ENCODE data around the gene ZNF845.
"Not testable (repeated sequence)": the region's sequence is repeated elsewhere in the genome, so short reads cannot be mapped to it uniquely, and the experiment has no call there.

Gene ZNF845

DNA sequence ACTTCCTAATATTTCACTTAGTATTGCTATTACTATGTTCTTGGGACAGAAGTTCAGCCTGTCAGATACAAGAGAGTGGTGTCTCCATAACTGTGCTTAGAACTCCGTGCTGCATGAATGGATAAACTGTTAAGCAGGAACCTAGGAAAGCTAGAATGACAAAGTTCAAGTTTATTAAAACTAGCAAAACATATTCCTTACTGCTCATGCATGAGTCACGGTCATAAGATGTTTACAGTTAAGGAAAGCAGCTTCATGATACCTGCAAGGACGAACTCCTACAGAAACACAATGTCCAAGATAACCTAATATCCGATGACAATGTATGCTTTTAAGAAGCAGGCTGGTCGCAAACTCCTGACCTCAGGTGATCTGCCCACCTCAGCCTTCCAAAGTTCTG, 55.4 kb downstream of the ZNF845 start:
- H3K4me3 ChIP-seq (ENCODE audit: low read length), result no peak overlapping the region
- H3K4me1 ChIP-seq (ENCODE audit: insufficient read depth, low read length), result peaks cover under 1% of the 10 kb centered on the region; the same call in 1 of the 2 replicates

DNA sequence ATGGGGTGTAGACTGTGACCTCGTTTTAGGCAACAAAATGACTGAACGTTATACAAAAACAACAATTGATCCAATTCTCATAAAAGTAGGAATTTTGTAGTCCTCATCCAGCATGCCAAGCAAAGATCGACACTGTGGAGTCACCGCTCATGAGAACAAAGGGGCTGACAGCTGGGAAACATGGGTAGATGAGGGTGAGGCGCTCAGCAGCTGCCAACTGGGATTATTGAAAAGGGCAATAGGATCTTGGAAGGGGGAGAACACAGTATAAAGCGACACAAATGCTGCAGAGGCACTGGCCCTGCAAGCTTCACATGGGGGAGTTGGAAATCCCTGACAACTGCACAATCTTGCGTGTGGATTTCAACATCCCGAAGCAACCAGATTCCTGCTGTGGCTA, 56.0 kb downstream of the ZNF845 start:
- Histone ChIP-seq H3K36me3 (ENCODE audit: insufficient read depth, low read depth, low read length) (peaks cover 21% of the 10 kb centered on the region), H3K27me3 (ENCODE audit: insufficient read depth, low read length) (no peaks in the 10 kb centered on the region), H3K27ac (ENCODE audit: low read length) (no peak overlapping the region), H3K9ac (ENCODE audit: low read depth, low read length) (no peak overlapping the region), H3K4me1 (ENCODE audit: insufficient read depth, low read length) (peaks cover 7% of the 10 kb centered on the region; the same call in 1 of the 2 replicates), H3K4me3 (ENCODE audit: low read length) (no peak overlapping the region; the same call in 1 of the 2 replicates), H3K9me3 (ENCODE audit: insufficient read depth, low read depth, low read length) (peaks cover 11% of the 10 kb centered on the region)

More for the DNA sequence above, 55.4 kb downstream of the ZNF845 start:
- Histone ChIP-seq H3K27ac (ENCODE audit: low read length) (no peak overlapping the region), H3K9me3 (ENCODE audit: insufficient read depth, low read depth, low read length) (peaks cover 17% of the 10 kb centered on the region), H3K36me3 (ENCODE audit: insufficient read depth, low read depth, low read length) (peaks cover 23% of the 10 kb centered on the region), H3K9ac (ENCODE audit: low read depth, low read length) (no peak overlapping the region), H3K27me3 (ENCODE audit: insufficient read depth, low read length) (no peaks in the 10 kb centered on the region)

DNA sequence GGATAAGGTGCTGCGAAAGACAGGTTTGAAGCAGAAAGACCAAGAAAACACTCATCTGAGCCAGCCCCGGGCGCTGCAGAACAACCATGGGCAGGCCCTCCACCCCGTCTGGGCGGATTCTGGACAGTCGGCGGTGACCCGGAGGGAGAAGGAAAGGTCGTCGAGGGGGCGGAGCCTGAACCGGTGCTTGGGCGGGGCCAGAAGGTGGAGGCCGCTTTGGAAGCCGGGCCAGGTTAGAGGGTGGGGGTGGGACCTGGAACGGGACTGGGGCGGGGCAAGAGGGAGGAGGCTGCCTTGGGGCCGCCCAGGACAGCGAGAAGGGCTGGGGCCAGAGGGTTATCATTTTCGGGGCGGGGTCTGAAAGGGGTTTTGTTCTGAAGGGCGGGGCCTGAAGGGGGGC, 56.4 kb downstream of the ZNF845 start:
- Histone ChIP-seq H3K36me3 (ENCODE audit: insufficient read depth, low read depth, low read length) (peaks cover 17% of the 10 kb centered on the region), H3K9ac (ENCODE audit: low read depth, low read length) (no peak overlapping the region), H3K9me3 (ENCODE audit: insufficient read depth, low read depth, low read length) (peaks cover 6% of the 10 kb centered on the region), H3K27me3 (ENCODE audit: insufficient read depth, low read length) (no peaks in the 10 kb centered on the region), H3K4me3 (ENCODE audit: low read length) (no peak overlapping the region; the same call in 1 of the 2 replicates), H3K4me1 (ENCODE audit: insufficient read depth, low read length) (peaks cover 7% of the 10 kb centered on the region; the same call in 1 of the 2 replicates), H3K27ac (ENCODE audit: low read length) (no peak overlapping the region)

DNA sequence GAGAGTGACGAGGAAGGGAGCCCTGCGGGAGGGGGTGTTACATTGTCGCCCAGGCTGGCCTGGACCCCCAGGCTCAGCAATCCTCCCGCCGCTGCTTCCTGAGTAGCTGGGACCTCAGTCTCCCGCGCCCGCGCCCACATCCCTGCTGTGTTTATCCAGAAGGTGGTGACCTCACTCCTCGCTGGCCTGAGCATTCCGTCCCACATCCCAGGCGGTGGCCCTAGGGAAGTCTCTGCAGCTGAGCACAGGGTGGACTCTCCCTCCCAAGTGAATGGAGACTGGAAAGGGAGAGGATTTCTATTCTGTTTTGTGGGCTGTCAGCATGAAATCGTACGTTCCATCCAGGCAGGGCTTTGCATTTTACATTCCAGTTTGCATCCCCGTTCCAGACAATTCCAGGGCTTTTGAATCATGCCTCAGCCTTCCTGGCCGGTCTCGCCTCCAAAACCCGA, 61.0 kb downstream of the ZNF845 start:
- no peaks in the 10 kb centered on the region for H3K9me3 ChIP-seq (ENCODE audit: insufficient read depth, low read depth, low read length)
- peaks cover 10% of the 10 kb centered on the region for H3K36me3 ChIP-seq (ENCODE audit: insufficient read depth, low read depth, low read length)
- H3K27me3 ChIP-seq (ENCODE audit: insufficient read depth, low read length), result no peaks in the 10 kb centered on the region; the same call in 1 of the 2 replicates
- peak overlapping the region; percentile 98 for H3K4me3 ChIP-seq (ENCODE audit: low read length)
- H3K4me1 ChIP-seq (ENCODE audit: insufficient read depth, low read length), result peaks cover 13% of the 10 kb centered on the region; the same call in 1 of the 2 replicates
- no peak overlapping the region for H3K27ac ChIP-seq (ENCODE audit: low read length)
- peak overlapping the region; percentile 70; the same call in 1 of the 2 replicates for H3K9ac ChIP-seq (ENCODE audit: low read depth, low read length)

DNA sequence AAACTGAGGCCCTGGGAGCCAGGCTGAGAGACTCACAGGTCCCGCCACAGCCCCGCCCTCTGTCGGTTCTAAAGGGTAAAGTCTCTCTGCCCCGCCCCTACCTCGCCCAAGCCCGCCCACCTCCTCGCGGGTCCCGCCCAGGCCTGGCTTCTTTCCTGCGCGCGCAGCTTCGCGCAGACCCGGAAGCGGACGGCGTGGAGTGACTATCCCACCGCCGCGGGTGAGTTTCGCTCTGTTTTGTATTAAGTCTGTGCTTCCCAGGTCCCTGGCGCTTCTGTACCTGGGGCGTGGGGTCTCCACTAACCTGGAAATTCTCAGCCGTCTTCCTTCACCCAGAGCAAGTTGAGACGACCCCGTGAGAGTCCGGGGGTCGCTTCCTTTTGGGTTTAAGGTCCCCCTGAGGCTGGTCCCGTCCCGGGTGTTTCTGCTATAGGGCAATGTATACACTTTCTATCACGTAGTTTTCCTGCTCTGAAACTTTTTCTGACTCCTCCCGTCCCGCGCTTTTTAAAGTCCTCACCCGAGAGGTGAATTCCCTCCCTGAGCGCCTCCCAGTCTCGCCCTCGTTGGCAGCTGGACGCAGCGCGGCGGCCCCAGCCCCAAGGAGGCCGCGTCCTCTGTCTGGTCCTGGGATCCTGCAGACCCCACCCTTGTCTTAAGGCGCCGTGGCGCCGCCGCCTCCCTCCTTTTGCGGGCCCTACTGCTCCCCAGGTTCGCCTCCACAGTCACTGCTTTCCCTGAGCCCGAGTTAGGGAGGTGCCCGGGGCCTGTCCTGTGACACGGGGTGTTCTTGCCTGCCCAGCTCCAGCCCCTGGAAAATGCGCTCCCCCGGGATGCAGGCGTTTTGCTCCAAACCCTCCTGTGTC, 61.7 kb downstream of the ZNF845 start, which contains the start of gene ZNF765:
TSS of gene ZNF765 (plus strand) at position 176 of the 866 bp plus-strand sequence. CDS start 2,867 bp downstream, outside the sequence.
- Histone ChIP-seq H3K4me1 (ENCODE audit: insufficient read depth, low read length) (peaks cover 13% of the 10 kb centered on the region; the same call in 1 of the 2 replicates), H3K27ac (ENCODE audit: low read length) (no peak within 1 kb of the TSS), H3K9me3 (ENCODE audit: insufficient read depth, low read depth, low read length) (no peaks in the 10 kb centered on the region), H3K27me3 (ENCODE audit: insufficient read depth, low read length) (no peaks in the 10 kb centered on the region; the same call in 1 of the 2 replicates), H3K4me3 (ENCODE audit: low read length) (peak within 1 kb of the TSS; percentile 98), H3K9ac (ENCODE audit: low read depth, low read length) (peak within 1 kb of the TSS; percentile 86), H3K36me3 (ENCODE audit: insufficient read depth, low read depth, low read length) (peaks cover 16% of the 10 kb centered on the region)

DNA sequence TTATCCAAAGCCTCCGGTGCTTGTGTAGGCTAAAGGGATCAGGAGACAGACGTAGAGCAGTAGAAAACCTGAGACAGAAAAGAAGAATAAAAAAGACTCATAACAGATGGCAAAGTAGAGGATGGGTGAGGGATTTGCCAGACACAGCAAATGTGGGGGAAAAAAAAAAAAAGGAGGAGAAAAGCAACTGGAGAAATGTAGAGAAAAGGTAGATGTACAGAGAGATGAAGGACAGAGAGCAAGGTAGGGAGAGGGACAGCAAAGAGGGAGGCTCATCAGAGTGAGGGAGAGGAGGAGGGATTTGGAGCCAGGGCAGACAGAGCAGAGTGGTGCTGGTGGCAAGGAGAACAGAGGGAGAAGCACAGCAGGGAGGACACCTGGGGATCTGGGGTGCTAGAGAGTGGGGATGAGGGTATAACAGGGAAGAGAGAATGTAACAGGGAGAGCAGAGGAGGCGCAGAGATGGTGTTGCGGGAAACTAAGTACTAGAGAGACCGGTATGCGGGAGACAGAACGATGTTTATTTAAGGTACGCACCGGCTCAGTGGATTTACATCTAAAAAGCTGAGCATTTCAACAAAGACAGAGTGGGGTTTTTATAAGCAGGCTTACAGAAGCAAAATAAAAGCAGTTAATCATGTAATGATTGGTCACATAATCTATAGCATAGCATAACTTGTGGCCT, 62.4 kb downstream of the ZNF845 start:
- H3K36me3 ChIP-seq (ENCODE audit: insufficient read depth, low read depth, low read length), result peaks cover 19% of the 10 kb centered on the region
- not testable (repeated sequence) for H3K9me3 ChIP-seq (ENCODE audit: insufficient read depth, low read depth, low read length); H3K27ac ChIP-seq (ENCODE audit: low read length); H3K27me3 ChIP-seq (ENCODE audit: insufficient read depth, low read length)
- H3K9ac ChIP-seq (ENCODE audit: low read depth, low read length), result peak overlapping the region; percentile 86
- H3K4me3 ChIP-seq (ENCODE audit: low read length), result peak overlapping the region; percentile 98
- H3K4me1 ChIP-seq (ENCODE audit: insufficient read depth, low read length), result peaks cover 13% of the 10 kb centered on the region; the same call in 1 of the 2 replicates

DNA sequence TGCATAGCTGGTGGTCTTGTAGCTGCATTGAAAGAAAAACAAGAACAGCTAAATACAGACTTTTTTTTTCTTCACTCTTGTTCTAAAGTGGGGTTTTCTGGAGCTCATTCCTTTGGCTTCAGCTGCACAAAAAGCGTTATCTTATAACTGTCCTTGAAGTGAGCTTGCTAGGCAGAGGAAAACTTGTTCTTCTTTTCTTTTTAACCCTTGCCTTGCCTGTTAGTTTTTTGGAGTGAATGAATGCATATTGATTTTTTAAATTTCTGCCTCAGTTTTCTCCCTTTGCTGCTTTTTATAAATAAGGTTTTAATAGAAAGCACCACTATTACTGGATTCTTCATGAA, 62.9 kb downstream of the ZNF845 start:
- Histone ChIP-seq H3K4me3 (ENCODE audit: low read length) (peak overlapping the region; percentile 98), H3K9me3 (ENCODE audit: insufficient read depth, low read depth, low read length) (no peaks in the 10 kb centered on the region), H3K27me3 (ENCODE audit: insufficient read depth, low read length) (no peaks in the 10 kb centered on the region; the same call in 1 of the 2 replicates), H3K9ac (ENCODE audit: low read depth, low read length) (no peak overlapping the region), H3K27ac (ENCODE audit: low read length) (no peak overlapping the region), H3K4me1 (ENCODE audit: insufficient read depth, low read length) (peaks cover 13% of the 10 kb centered on the region; the same call in 1 of the 2 replicates), H3K36me3 (ENCODE audit: insufficient read depth, low read depth, low read length) (peaks cover 19% of the 10 kb centered on the region)

DNA sequence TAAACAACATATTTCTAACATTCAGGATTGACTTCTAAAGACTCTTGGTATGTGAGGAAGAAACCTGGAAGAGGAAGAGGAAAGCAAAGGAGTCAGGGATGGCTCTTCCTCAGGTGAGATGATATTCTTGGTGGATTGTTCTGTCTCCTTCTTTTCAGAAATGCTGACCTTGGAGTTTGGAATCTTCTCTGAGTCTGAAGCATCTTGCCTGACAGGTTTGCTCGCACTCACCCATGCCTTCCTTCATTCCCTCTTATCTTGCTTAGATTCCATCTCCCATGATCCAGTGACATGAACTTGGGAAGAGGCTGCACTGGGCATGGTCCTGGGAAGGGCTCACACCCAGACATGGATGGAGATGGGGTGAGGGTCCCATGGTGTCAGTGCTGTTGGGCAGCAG, 64.4 kb downstream of the ZNF845 start:
- H3K27me3 ChIP-seq (ENCODE audit: insufficient read depth, low read length); H3K9ac ChIP-seq (ENCODE audit: low read depth, low read length); H3K9me3 ChIP-seq (ENCODE audit: insufficient read depth, low read depth, low read length); H3K4me3 ChIP-seq (ENCODE audit: low read length); H3K27ac ChIP-seq (ENCODE audit: low read length): not testable (repeated sequence)
- Histone ChIP-seq H3K36me3 (ENCODE audit: insufficient read depth, low read depth, low read length) (peaks cover 27% of the 10 kb centered on the region), H3K4me1 (ENCODE audit: insufficient read depth, low read length) (peaks cover 13% of the 10 kb centered on the region; the same call in 1 of the 2 replicates)

All from iPS-20b (cell line).